ENCODE data around the gene CCDC181.
"Not testable (repeated sequence)": the region's sequence is repeated elsewhere in the genome, so short reads cannot be mapped to it uniquely, and the experiment has no call there.

CCDC181 gene

GRCh38 chr1:169427081-169427641, at the start of gene CCDC181:
Gene CCDC181, minus strand, starts transcription at chr1:169427474. Its CDS starts 2,547 bp downstream, at chr1:169424927.
- DNase-seq (ENCODE audit: low read depth), result peak; percentile 5

- DNase-seq (ENCODE audit: low read depth), result no peak
Observed at GRCh38 chr1:169475806-169476387, 48.6 kb upstream of the CCDC181 start.

GRCh38 chr1:169474302-169474995, 47.2 kb upstream of the CCDC181 start:
- DNase-seq (ENCODE audit: low read depth), result no peak

- DNase-seq (ENCODE audit: low read depth), result no peak
Observed at GRCh38 chr1:169473347-169473746, 46.1 kb upstream of the CCDC181 start.

GRCh38 chr1:169472738-169473137, 45.5 kb upstream of the CCDC181 start:
- DNase-seq (ENCODE audit: low read depth), result no peak

- DNase-seq (ENCODE audit: low read depth), result no peak
Observed at GRCh38 chr1:169468982-169469381, 41.7 kb upstream of the CCDC181 start.

GRCh38 chr1:169466259-169467230, 39.3 kb upstream of the CCDC181 start:
- no peak for DNase-seq (ENCODE audit: low read depth)

GRCh38 chr1:169465281-169465680, 38.0 kb upstream of the CCDC181 start:
- no peak for DNase-seq (ENCODE audit: low read depth)

- DNase-seq (ENCODE audit: low read depth), result no peak
Observed at GRCh38 chr1:169462385-169462784, 35.1 kb upstream of the CCDC181 start.

- no peak for DNase-seq (ENCODE audit: low read depth)
Observed at GRCh38 chr1:169461390-169462000, 34.2 kb upstream of the CCDC181 start.

- peak; percentile 9 for DNase-seq (ENCODE audit: low read depth)
Observed at GRCh38 chr1:169460191-169460833, 33.0 kb upstream of the CCDC181 start.

- DNase-seq (ENCODE audit: low read depth), result no peak
Observed at GRCh38 chr1:169457443-169457842, 30.2 kb upstream of the CCDC181 start.

- DNase-seq (ENCODE audit: low read depth), result no peak
Observed at GRCh38 chr1:169456029-169456428, 28.8 kb upstream of the CCDC181 start.

- DNase-seq (ENCODE audit: low read depth), result no peak
Observed at GRCh38 chr1:169452921-169453320, 25.6 kb upstream of the CCDC181 start.

- DNase-seq (ENCODE audit: low read depth), result no peak
Observed at GRCh38 chr1:169451218-169451824, 24.0 kb upstream of the CCDC181 start.

- no peak for DNase-seq (ENCODE audit: low read depth)
Observed at GRCh38 chr1:169443923-169444322, 16.6 kb upstream of the CCDC181 start.

- DNase-seq (ENCODE audit: low read depth), result no peak
Observed at GRCh38 chr1:169426174-169426705, 1.0 kb downstream of the CCDC181 start.

GRCh38 chr1:169421309-169421708, 6.0 kb downstream of the CCDC181 start:
- DNase-seq (ENCODE audit: low read depth), result no peak

- no peak for DNase-seq (ENCODE audit: low read depth)
Observed at GRCh38 chr1:169414952-169415351, 12.3 kb downstream of the CCDC181 start.

GRCh38 chr1:169408340-169408739, 18.9 kb downstream of the CCDC181 start:
- DNase-seq (ENCODE audit: low read depth), result not testable (repeated sequence)

- not testable (repeated sequence) for DNase-seq (ENCODE audit: low read depth)
Observed at GRCh38 chr1:169402578-169402977, 24.7 kb downstream of the CCDC181 start.

All from stromal cell of bone marrow (primary cell).